GM20000 (cell line): Measurements from ENCODE around the gene CFB.
A peak's percentile ranks its signal among the peaks of the same experiment; 100 is the strongest.
"Not testable (repeated sequence)": the region's sequence is repeated elsewhere in the genome, so short reads cannot be mapped to it uniquely, and the experiment has no call there.

Source experiments
- DNase-seq: peaks from one replicate; pipeline ENCODE4 v3.0.0; 2012; ENCODE audit warnings: low spot score
- CTCF ChIP-seq: IDR thresholded peaks from 2 replicates; pipeline ENCODE4 v1.5.1; 2012; ENCODE audit warnings: mild to moderate bottlenecking, control low read depth; ENCODE audit errors: extremely low read depth, missing control alignments

The CFB gene

GRCh38 chr6:31899882-31900722 lies 45.8 kb upstream of the CFB start:
- TF ChIP-seq CTCF: no peak
- no peak for DNase-seq

GRCh38 chr6:31900917-31901414 lies 44.9 kb upstream of the CFB start:
- DNase-seq: no peak
- no peak for TF ChIP-seq CTCF

- no peak for TF ChIP-seq CTCF
- DNase-seq: peak; percentile 89
Observed at GRCh38 chr6:31901415-31901952, 44.4 kb upstream of the CFB start.

GRCh38 chr6:31901953-31902643 lies 43.8 kb upstream of the CFB start, which contains the start of gene ZBTB12:
TSS of gene ZBTB12 (minus strand) at chr6:31902086. CDS start at chr6:31901305, 781 bp downstream.
- TF ChIP-seq CTCF: no peak

GRCh38 chr6:31903957-31904356 lies 41.9 kb upstream of the CFB start:
- TF ChIP-seq CTCF: no peak
- DNase-seq: no peak

More at GRCh38 chr6:31901953-31902643, 43.8 kb upstream of the CFB start, which contains the start of gene ZBTB12:
- peak; percentile 98 for DNase-seq

- no peak for TF ChIP-seq CTCF
- DNase-seq: no peak
Observed at GRCh38 chr6:31905041-31905440, 40.9 kb upstream of the CFB start.

- no peak for DNase-seq
- no peak for TF ChIP-seq CTCF
Observed at GRCh38 chr6:31906122-31906521, 39.8 kb upstream of the CFB start.

GRCh38 chr6:31906727-31907126 lies 39.2 kb upstream of the CFB start:
- not testable (repeated sequence) for DNase-seq
